Keratinocyte (primary cell): ENCODE results near the gene LDB2. TPM values are rescaled to one million over a fixed set of nuclear protein-coding genes. Genes with fewer than 3 reads are reported as not detected.

Source experiments
- DNase-seq: peaks from one replicate; pipeline ENCODE4 v3.0.0-alpha.2; 2011; ENCODE audit warnings: low read depth, missing footprints, low spot score
- FAIRE-seq: peaks from 2 replicates; lab custom pipeline; 2011; peaks lifted over from hg19 to GRCh38; lab: Jason Lieb, UNC
- H2AFZ ChIP-seq: 2 replicates; pipeline ENCODE4 v1.6.0; 2012; ENCODE audit warnings: low read length, control low read depth, inconsistent platforms; ENCODE audit not compliant: control insufficient read depth
- H3K27ac ChIP-seq: 2 replicates; pipeline ENCODE4 v1.5.1; 2011; ENCODE audit warnings: low read length; ENCODE audit not compliant: control insufficient read depth, insufficient read depth
- H3K27me3 ChIP-seq: 3 replicates; pipeline ENCODE4 v1.6.0; 2011; ENCODE audit warnings: low read length; ENCODE audit not compliant: control insufficient read depth, insufficient read depth; ENCODE audit errors: extremely low read depth
- H3K36me3 ChIP-seq, 2 experiments: 2 replicates in 1 of 2; 3 replicates in 1 of 2; pipeline ENCODE4 v1.5.1; 2011; ENCODE audit warnings: low read length in 2 of 2, mild to moderate bottlenecking in 1 of 2; ENCODE audit not compliant: control insufficient read depth in 2 of 2, insufficient read depth in 2 of 2; ENCODE audit errors: extremely low read depth in 1 of 2
- H3K4me1 ChIP-seq: 3 replicates; pipeline ENCODE4 v1.5.1; 2011; ENCODE audit warnings: low read length; ENCODE audit not compliant: control insufficient read depth, insufficient read depth; ENCODE audit errors: extremely low read depth
- H3K4me2 ChIP-seq: 3 replicates; pipeline ENCODE4 v1.6.0; 2011; ENCODE audit warnings: low read depth, low read length; ENCODE audit not compliant: control insufficient read depth, insufficient read depth; ENCODE audit errors: extremely low read depth
- H3K4me3 ChIP-seq, 3 experiments: fragments of 200-600 bp in 1 of 3; sonication (generic) in 1 of 3; 2 replicates in 2 of 3; 3 replicates in 1 of 3; pipeline ENCODE4 v1.5.1; 2011 to 2016; ENCODE audit warnings: low read length in 3 of 3, mild to moderate bottlenecking in 3 of 3, control low read depth in 2 of 3, inconsistent platforms in 1 of 3, low read depth in 1 of 3, mixed read lengths in 1 of 3, mixed run types in 1 of 3, moderate library complexity in 1 of 3; ENCODE audit not compliant: control insufficient read depth in 2 of 3, insufficient read depth in 2 of 3; ENCODE audit errors: extremely low read depth in 1 of 3
- H3K79me2 ChIP-seq: 2 replicates; pipeline ENCODE4 v1.6.0; 2012; ENCODE audit warnings: low read length; ENCODE audit not compliant: control insufficient read depth, insufficient read depth
- H3K9ac ChIP-seq: 3 replicates; pipeline ENCODE4 v1.6.0; 2011; ENCODE audit warnings: low read length; ENCODE audit not compliant: control insufficient read depth, insufficient read depth; ENCODE audit errors: extremely low read depth
- H3K9me1 ChIP-seq: 3 replicates; pipeline ENCODE4 v1.6.0; 2011; ENCODE audit warnings: low read length; ENCODE audit not compliant: control insufficient read depth, insufficient read depth; ENCODE audit errors: extremely low read depth
- H3K9me3 ChIP-seq: 2 replicates; pipeline ENCODE4 v1.5.1; 2012; ENCODE audit warnings: low read depth, low read length; ENCODE audit not compliant: control insufficient read depth
- H4K20me1 ChIP-seq: 3 replicates; pipeline ENCODE4 v1.6.0; 2011; ENCODE audit warnings: low read length; ENCODE audit not compliant: control insufficient read depth, insufficient read depth; ENCODE audit errors: extremely low read depth
- EZH2 ChIP-seq: IDR thresholded peaks from one replicate; pipeline ENCODE4 v1.6.1; 2012; ENCODE audit warnings: inconsistent platforms, mild to moderate bottlenecking, low read length, moderate library complexity
- dilution Hi-C: fragments of 300-500 bp; cut with MboI; formaldehyde crosslinking; loops from one replicate; pipeline ENCODE4 v1.7.0; 2020; ENCODE audit warnings: low sequenced_read_pairs; ENCODE audit not compliant: extremely low pct_ligation_motif_present
- polyA plus RNA-seq, 5 experiments: library from polyadenylated mRNA; depleted of rRNA in 3 of 5; stranded (reverse) in 3 of 5; stranded (forward) in 1 of 5; unstranded in 1 of 5; fragments of >200 nt; gene quantifications; 1 replicate in 1 of 5; 2 replicates in 3 of 5; 3 replicates in 1 of 5; pipeline versions ENCODE4 v1.2.1 to v1.2.3, GENCODE V29; 2011 to 2012; ENCODE audit warnings: missing spikeins in 2 of 5, low read depth in 1 of 5, low replicate concordance in 1 of 5
- TF ChIP-seq, protein P1 (sequence below), 3 experiments: IDR thresholded peaks in 1 of 3; conservative IDR thresholded peaks in 1 of 3; optimal IDR thresholded peaks in 1 of 3; 2 replicates in 2 of 3; 3 replicates in 1 of 3; pipeline versions ENCODE3 to v1.5.1; 2011; ENCODE audit warnings: low read length in 3 of 3, mild to moderate bottlenecking in 3 of 3, moderate library complexity in 2 of 3, control low read depth in 1 of 3, inconsistent platforms in 1 of 3; ENCODE audit not compliant: insufficient read depth in 2 of 3; ENCODE audit errors: extremely low read depth in 1 of 3

The LDB2 gene
- polyA plus RNA-seq, 1 donor (not counting 4 experiments of a cell fraction or from before 2014, with no cell fraction given), result not detected

DNA sequence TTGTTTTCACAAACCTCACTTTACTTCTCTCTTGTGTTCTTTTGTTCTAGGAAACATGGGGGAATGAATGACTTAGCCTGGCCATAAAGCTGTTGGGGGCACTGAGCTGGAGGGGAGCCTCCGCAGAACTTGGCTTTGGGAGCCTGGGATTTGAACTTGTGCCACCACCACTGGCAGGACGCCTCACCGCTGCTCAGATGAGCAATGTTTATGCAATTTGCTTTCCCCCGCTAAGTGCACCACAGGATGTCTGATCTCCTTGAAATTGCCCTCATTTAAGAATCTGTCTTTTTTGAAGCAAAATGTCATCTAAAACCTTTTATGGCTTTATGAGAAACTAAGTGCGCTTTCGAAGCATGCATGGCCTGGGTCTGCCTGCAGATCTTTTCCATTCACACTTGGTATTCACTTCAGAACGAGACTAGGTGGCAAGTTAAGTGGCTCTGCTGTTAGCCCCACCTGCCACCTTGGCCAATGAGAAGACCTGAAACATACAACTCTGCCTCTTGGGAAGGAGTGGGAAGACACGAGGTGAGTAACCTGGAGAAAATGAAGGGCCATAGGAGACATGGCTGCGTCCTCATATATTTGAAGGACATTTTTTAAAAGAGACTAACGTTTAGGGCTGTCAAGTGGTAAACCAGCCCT, 119.3 kb downstream of the LDB2 start:
- no peaks in the 10 kb centered on the region for H4K20me1 ChIP-seq
- FAIRE-seq (no peak), DNase-seq (no peak)
- H3K4me2 ChIP-seq, result no peak overlapping the region
- H2AFZ ChIP-seq, result no peak overlapping the region
- no peak overlapping the region for H3K4me3 ChIP-seq
- peaks cover 2% of the 10 kb centered on the region for H3K9me3 ChIP-seq
- H3K9ac ChIP-seq, result no peak overlapping the region
- no peaks in the 10 kb centered on the region for H3K36me3 ChIP-seq
- no peaks in the 10 kb centered on the region for H3K9me1 ChIP-seq
- H3K27me3 ChIP-seq, result no peaks in the 10 kb centered on the region
- dilution Hi-C loops, result no loop called here
- TF ChIP-seq, protein P1, sequence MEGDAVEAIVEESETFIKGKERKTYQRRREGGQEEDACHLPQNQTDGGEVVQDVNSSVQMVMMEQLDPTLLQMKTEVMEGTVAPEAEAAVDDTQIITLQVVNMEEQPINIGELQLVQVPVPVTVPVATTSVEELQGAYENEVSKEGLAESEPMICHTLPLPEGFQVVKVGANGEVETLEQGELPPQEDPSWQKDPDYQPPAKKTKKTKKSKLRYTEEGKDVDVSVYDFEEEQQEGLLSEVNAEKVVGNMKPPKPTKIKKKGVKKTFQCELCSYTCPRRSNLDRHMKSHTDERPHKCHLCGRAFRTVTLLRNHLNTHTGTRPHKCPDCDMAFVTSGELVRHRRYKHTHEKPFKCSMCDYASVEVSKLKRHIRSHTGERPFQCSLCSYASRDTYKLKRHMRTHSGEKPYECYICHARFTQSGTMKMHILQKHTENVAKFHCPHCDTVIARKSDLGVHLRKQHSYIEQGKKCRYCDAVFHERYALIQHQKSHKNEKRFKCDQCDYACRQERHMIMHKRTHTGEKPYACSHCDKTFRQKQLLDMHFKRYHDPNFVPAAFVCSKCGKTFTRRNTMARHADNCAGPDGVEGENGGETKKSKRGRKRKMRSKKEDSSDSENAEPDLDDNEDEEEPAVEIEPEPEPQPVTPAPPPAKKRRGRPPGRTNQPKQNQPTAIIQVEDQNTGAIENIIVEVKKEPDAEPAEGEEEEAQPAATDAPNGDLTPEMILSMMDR (optimal IDR thresholded peaks at IDR 0.05 in 1 of 3, IDR thresholded peaks at IDR 0.05 in 1 of 3, conservative IDR thresholded peaks at IDR 0.05 in 1 of 3; ENCODE audit: extremely low read depth in 1 of 3, insufficient read depth in 2 of 3, low read length in 3 of 3), result no peak
- TF ChIP-seq EZH2, result no peak
- no peaks in the 10 kb centered on the region for H3K79me2 ChIP-seq
- no peaks in the 10 kb centered on the region for H3K4me1 ChIP-seq
- no peak overlapping the region for H3K27ac ChIP-seq

- Histone ChIP-seq H3K27ac (no peak overlapping the region), H3K9me1 (no peaks in the 10 kb centered on the region), H4K20me1 (no peaks in the 10 kb centered on the region), H3K4me1 (no peaks in the 10 kb centered on the region), H3K79me2 (no peaks in the 10 kb centered on the region), H3K4me2 (no peak overlapping the region), H2AFZ (no peak overlapping the region), H3K27me3 (no peaks in the 10 kb centered on the region), H3K9ac (no peak overlapping the region), H3K4me3 (no peak overlapping the region), H3K9me3 (peaks cover 2% of the 10 kb centered on the region), H3K36me3 (no peaks in the 10 kb centered on the region)
- TF ChIP-seq, protein P1 (optimal IDR thresholded peaks at IDR 0.05 in 1 of 3, IDR thresholded peaks at IDR 0.05 in 1 of 3, conservative IDR thresholded peaks at IDR 0.05 in 1 of 3; ENCODE audit: extremely low read depth in 1 of 3, insufficient read depth in 2 of 3, low read length in 3 of 3), result no peak
- no peak for TF ChIP-seq EZH2
- DNase-seq (no peak), FAIRE-seq (no peak)
- dilution Hi-C loops, result no loop called here
Observed at GRCh38 chr4:16777726-16778125, 120.7 kb downstream of the LDB2 start.
